Measurements from ENCODE around the gene PIGK. TPM values are rescaled to one million over a fixed set of nuclear protein-coding genes. Genes with fewer than 3 reads are reported as not detected.

PIGK gene
- total RNA-seq, 1 donor = 34.3 TPM

- no peak overlapping the region for H3K4me3 ChIP-seq (ENCODE audit: low read depth, low read length)
- TF ChIP-seq CTCF (IDR thresholded peaks at IDR 0.05; ENCODE audit: insufficient read depth, low read length) = peak; percentile 27
- peak; percentile 25 for DNase-seq (ENCODE audit: low read depth)
Measured at GRCh38 chr1:77143529-77144121, 75.6 kb downstream of the PIGK start.

- no peak overlapping the region for H3K4me3 ChIP-seq (ENCODE audit: low read depth, low read length)
- TF ChIP-seq CTCF (IDR thresholded peaks at IDR 0.05; ENCODE audit: insufficient read depth, low read length) = no peak
- no peak for DNase-seq (ENCODE audit: low read depth)
Measured at GRCh38 chr1:77139389-77139788, 79.8 kb downstream of the PIGK start.

- DNase-seq (ENCODE audit: low read depth) = peak; percentile 24
- H3K4me3 ChIP-seq (ENCODE audit: low read depth, low read length) = no peak overlapping the region
- TF ChIP-seq CTCF (IDR thresholded peaks at IDR 0.05; ENCODE audit: insufficient read depth, low read length) = no peak
Measured at GRCh38 chr1:77134359-77134758, 84.9 kb downstream of the PIGK start.

GRCh38 chr1:77133731-77134358, 85.4 kb downstream of the PIGK start:
- H3K4me3 ChIP-seq (ENCODE audit: low read depth, low read length) = no peak overlapping the region
- no peak for DNase-seq (ENCODE audit: low read depth)
- TF ChIP-seq CTCF (IDR thresholded peaks at IDR 0.05; ENCODE audit: insufficient read depth, low read length) = no peak

- TF ChIP-seq CTCF (IDR thresholded peaks at IDR 0.05; ENCODE audit: insufficient read depth, low read length) = peak; percentile 66
- no peak overlapping the region for H3K4me3 ChIP-seq (ENCODE audit: low read depth, low read length)
- peak; percentile 80 for DNase-seq (ENCODE audit: low read depth)
Measured at GRCh38 chr1:77126307-77126706, 92.9 kb downstream of the PIGK start.

- no peak overlapping the region for H3K4me3 ChIP-seq (ENCODE audit: low read depth, low read length)
Measured at GRCh38 chr1:77121503-77121902, 97.7 kb downstream of the PIGK start.

More at GRCh38 chr1:77121503-77121902, 97.7 kb downstream of the PIGK start:
- no peak for TF ChIP-seq CTCF (IDR thresholded peaks at IDR 0.05; ENCODE audit: insufficient read depth, low read length)
- DNase-seq (ENCODE audit: low read depth) = no peak
